OCI-LY1 (cell line): ENCODE measurements around the gene ICE2.
"Not testable (repeated sequence)": the region's sequence is repeated elsewhere in the genome, so short reads cannot be mapped to it uniquely, and the experiment has no call there.

ENCODE experiments used
- CTCF ChIP-seq: fragments of 200-600 bp; sonication (generic), shearing (Covaris generic); IDR thresholded peaks from 2 replicates; pipeline ENCODE4 v1.5.1; 2017; ENCODE audit warnings: mild to moderate bottlenecking, antibody characterized with exemption, low read length, moderate library complexity, mixed read lengths
- EZH2 ChIP-seq: fragments of 200-600 bp; sonication (generic), shearing (Covaris generic); IDR thresholded peaks from 2 replicates; pipeline ENCODE4 v1.8.0; 2017; ENCODE audit warnings: borderline replicate concordance, mixed run types, mild to moderate bottlenecking, antibody characterized with exemption, low read length, moderate library complexity, mixed read lengths

GRCh38 chr15:60410350-60410749 is 68.6 kb downstream of the ICE2 start:
- not testable (repeated sequence) for TF ChIP-seq CTCF, EZH2
